Fibroblast of villous mesenchyme (primary cell): Measurements from ENCODE around the gene CHERP. TPM values are rescaled to one million over a fixed set of nuclear protein-coding genes. Genes with fewer than 3 reads are reported as not detected.
"Not testable (repeated sequence)": the region's sequence is repeated elsewhere in the genome, so short reads cannot be mapped to it uniquely, and the experiment has no call there.

Experiments used
- DNase-seq: peaks from one replicate; pipeline ENCODE4 v3.0.0-alpha.2; 2010; ENCODE audit warnings: low read depth
- H3K4me3 ChIP-seq: 2 replicates; pipeline ENCODE4 v1.5.1; 2011; ENCODE audit warnings: low read depth, mild to moderate bottlenecking, low read length
- total RNA-seq: library from RNA; depleted of rRNA; stranded (reverse); fragments of >200 nt; gene quantifications from 2 replicates; pipeline ENCODE4 v1.2.3, GENCODE V29; 2012
- TF ChIP-seq, protein P1 (sequence below): IDR thresholded peaks from 2 replicates; pipeline ENCODE4 v1.5.1; 2012; ENCODE audit warnings: low read depth, mild to moderate bottlenecking, low read length; ENCODE audit not compliant: insufficient read depth

CHERP gene
- total RNA-seq, 1 donor, result 6.5 TPM

DNA sequence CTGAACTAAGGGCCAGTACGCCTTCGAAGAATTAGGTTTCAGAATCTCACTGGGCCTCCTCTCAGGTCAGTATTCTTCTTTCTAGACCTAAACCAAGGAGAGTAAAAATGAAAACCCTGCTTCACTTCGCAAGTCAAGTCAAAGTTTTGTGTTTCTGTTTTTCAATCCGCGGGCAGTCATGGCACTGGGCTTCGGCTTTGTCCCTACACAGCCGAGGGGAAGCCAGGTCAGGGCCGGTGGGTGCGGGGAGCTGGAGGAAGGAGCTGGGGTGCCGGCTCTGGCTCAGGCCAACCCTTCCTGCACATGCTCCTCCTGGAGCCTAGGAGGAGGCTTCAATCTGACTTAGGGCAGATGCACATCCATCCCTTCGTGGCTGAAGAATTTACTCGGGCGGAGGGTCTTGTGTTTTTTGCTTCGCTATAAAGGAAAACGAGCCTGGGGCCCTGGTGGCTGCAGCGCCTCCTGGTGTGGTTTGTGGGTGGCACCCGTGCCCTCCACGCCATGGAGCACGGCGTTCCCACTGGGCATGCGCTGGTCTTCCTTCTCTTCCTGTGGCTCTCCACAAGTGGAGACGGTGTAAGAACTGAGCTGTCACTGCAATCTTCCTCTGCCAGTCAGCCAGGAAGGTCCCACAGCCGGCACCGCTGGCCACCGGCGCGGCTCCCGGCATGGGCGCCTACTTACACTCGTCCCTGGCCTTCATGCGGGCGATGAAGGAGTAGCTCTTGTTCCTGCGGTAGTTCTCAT, 23.6 kb downstream of the CHERP start:
- TF ChIP-seq, protein P1, sequence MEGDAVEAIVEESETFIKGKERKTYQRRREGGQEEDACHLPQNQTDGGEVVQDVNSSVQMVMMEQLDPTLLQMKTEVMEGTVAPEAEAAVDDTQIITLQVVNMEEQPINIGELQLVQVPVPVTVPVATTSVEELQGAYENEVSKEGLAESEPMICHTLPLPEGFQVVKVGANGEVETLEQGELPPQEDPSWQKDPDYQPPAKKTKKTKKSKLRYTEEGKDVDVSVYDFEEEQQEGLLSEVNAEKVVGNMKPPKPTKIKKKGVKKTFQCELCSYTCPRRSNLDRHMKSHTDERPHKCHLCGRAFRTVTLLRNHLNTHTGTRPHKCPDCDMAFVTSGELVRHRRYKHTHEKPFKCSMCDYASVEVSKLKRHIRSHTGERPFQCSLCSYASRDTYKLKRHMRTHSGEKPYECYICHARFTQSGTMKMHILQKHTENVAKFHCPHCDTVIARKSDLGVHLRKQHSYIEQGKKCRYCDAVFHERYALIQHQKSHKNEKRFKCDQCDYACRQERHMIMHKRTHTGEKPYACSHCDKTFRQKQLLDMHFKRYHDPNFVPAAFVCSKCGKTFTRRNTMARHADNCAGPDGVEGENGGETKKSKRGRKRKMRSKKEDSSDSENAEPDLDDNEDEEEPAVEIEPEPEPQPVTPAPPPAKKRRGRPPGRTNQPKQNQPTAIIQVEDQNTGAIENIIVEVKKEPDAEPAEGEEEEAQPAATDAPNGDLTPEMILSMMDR, result peak; percentile 22
- no peak for DNase-seq
- no peak overlapping the region for H3K4me3 ChIP-seq

DNA sequence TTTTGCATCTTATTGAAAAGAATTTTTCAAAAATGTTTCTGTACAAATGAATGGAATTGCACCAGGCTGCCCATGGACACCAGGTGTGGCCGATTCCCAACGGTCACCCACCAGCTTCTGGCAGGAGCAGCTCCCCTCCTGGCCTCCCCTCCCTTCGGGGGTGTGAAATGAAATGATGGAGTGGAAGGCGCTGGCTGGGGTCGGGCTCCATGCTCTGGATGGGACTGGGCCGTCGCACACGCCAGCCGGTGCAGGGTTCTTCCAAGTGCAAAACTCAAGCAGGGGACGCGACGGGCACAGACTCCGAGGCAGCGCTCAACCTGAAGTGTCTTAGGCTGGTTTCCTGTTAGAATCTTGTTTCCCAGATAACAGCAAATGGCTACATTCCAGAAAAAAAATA, 24.2 kb downstream of the CHERP start:
- no peak for DNase-seq
- no peak overlapping the region for H3K4me3 ChIP-seq
- TF ChIP-seq, protein P1, result no peak

DNA sequence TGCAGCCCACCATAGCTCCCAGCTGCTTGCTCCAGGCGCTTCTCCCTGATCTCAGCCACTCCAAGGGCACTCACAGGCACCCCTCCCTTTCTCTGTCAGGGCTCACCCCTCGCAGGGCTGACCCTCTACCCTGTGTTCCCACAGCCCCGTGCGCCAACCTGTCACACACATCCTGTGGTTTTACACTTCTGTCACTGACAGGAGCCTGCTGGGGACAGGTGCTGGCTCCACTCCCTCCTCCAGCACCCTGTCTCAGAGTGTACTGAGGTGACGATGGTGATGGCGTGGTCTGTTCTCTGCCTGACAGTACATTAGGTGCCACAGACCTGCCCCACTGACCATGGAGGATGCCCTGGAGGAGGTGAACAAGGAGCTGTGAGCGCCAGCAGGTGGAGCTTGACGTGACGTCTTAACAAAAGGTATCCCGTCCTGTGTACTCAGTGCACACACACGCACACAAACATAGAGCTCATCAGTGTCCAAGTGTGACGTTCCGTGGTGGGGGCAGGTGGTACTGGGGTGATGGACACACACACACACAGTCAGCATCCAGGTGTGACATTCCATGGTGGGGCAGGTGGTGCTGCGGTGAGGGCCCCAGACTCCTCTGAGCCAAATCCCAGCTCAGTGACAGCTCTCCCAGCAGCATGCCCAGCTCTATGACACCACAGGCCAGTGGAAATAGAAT, 25.2 kb downstream of the CHERP start:
- H3K4me3 ChIP-seq, result no peak overlapping the region
- DNase-seq, result no peak
- TF ChIP-seq, protein P1, result no peak

DNA sequence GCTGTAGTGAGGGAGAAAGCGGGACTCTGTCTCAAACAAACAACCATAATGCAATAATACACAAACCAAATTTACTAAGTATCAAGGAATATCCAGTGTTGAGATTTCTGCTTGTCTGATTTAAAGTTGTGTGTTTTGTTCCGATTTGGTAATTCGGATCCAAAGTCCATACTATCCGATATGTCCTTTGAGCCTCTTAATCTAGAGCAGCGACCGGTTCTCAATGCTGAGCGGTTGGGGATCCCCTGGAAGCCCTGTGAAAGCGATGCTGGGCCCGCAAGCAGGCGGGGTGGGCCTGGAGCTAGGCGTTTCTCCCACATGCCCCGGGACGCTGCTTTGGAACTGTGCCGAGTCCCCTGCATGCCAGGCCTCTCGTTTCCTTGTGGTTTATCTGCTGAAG, 25.9 kb downstream of the CHERP start:
- H3K4me3 ChIP-seq, result no peak overlapping the region
- no peak for DNase-seq
- TF ChIP-seq, protein P1, result no peak

DNA sequence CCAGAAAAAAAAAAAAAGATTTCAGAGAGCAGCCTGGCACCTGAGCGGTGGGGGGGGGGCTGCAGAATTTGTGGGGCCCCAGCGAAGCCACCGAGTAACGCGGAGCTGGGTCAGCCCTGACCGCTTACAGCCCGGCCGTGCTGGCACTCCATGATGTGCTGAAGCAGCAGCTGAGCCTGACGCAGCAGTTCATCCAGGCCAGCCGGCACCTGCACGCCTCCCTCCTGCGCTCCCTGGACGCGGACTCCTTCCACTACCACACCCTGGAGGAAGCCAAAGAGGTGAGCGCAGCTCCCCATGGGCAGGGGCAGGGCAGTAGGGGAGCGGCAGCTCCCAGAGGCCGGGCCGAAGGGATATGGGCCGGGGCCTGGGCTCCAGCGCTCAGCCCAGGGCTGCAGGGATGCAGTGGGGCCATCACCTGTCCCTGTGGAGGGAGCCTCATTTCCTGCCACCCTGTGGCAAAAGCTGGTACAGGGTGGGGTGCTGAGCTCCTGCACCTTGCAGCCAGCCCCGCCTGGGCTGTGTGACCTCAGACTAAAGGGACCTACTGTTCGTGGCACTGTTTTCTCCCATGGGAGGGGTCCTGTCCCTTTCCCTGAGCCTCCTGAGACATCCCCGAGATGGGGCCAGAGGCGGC, 27.7 kb downstream of the CHERP start:
- TF ChIP-seq, protein P1, result no peak
- no peak overlapping the region for H3K4me3 ChIP-seq
- no peak for DNase-seq

DNA sequence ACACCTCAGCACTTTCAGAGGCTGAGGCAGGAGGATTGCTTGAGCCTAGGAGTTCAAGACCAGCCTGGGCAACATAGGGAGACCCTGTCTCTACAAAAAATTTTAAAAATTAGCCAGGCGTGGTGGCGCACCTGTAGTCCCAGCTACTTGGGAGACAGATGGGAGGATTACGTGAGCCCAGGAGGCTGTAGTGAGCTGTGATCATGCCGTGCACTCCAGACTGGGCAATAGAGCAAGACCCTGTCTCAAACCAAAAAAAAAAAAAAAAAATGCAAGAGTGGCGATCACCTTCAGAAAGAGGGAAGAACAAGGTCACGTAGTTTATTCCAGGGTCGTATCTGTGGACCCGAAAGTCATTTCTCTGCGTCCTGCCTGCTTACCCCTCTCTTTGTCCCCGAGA, 29.6 kb downstream of the CHERP start:
- H3K4me3 ChIP-seq, DNase-seq: not testable (repeated sequence)
